Prostate gland (tissue), 2 donors: ENCODE measurements around the gene BRPF1. TPM values are rescaled to one million over a fixed set of nuclear protein-coding genes. Genes with fewer than 3 reads are reported as not detected.

Experiments used
- DNase-seq: peaks from one replicate; pipeline ENCODE4 v3.0.0-alpha.2; 2019; ENCODE audit warnings: low spot score
- H3K27ac ChIP-seq, 2 donors: fragments of 200-600 bp; sonication (generic); 2 replicates each; pipeline ENCODE4 v1.5.1; 2017 to 2019
- H3K27me3 ChIP-seq: fragments of 200-600 bp; sonication (generic); replicated peaks from 2 replicates; pipeline ENCODE4 v1.5.1; 2019; ENCODE audit not compliant: insufficient read depth
- H3K36me3 ChIP-seq, 2 donors: fragments of 200-600 bp; sonication (generic); 1 replicate in 1 of 2; 2 replicates in 1 of 2; pipeline versions ENCODE4 v1.5.1 to v1.8.1; 2017 to 2019
- H3K4me1 ChIP-seq: fragments of 200-600 bp; sonication (generic); replicated peaks from 2 replicates; pipeline ENCODE4 v1.5.1; 2019
- H3K4me3 ChIP-seq, 2 donors: fragments of 200-600 bp; sonication (generic); 2 replicates each; pipeline ENCODE4 v1.5.1; 2017 to 2019
- H3K9me3 ChIP-seq: fragments of 200-600 bp; sonication (generic); 2 replicates; pipeline ENCODE4 v1.5.1; 2017
- POLR2A ChIP-seq: fragments of 450-650 bp; IDR thresholded peaks from one replicate; pipeline ENCODE4 v1.6.1; 2016; ENCODE audit warnings: antibody characterized with exemption, mild to moderate bottlenecking
- POLR2AphosphoS5 ChIP-seq: sonication (generic); formaldehyde crosslinking; IDR thresholded peaks from one replicate; pipeline ENCODE4 v1.6.1; 2017; ENCODE audit warnings: antibody characterized with exemption
- WGBS: methylation state at CpG from one replicate; pipeline ENCODE4 v1.1.5; 2018; 5-methylcytosine and 5-hydroxymethylcytosine counted together
- intact Hi-C: fragments of 100-400 bp; cut with DNase I; formaldehyde crosslinking; loops from one replicate; pipeline ENCODE4 v1.14.2; 2022
- total RNA-seq, 2 donors: library from RNA; depleted of rRNA; stranded (reverse); fragments of >200 nt; gene quantifications; one replicate each; pipeline ENCODE4 v1.1.0, GENCODE V29; 2016
- TF ChIP-seq, protein P1 (sequence below), 4 experiments: fragments of 200-600 bp in 2 of 4; fragments of 450-650 bp in 2 of 4; sonication (generic) in 2 of 4; IDR thresholded peaks; 1 replicate in 3 of 4; 2 replicates in 1 of 4; pipeline ENCODE4 v1.5.1; 2016 to 2019; ENCODE audit warnings: antibody characterized with exemption in 4 of 4, mild to moderate bottlenecking in 2 of 4, moderate library complexity in 2 of 4

BRPF1 gene
- total RNA-seq, 2 donors from 2014 or later: 14.2 to 43.5 TPM

- intact Hi-C loops: no loop called here
- Histone ChIP-seq H3K4me3 (no peak overlapping the region), H3K9me3 (no peaks in the 10 kb centered on the region), H3K36me3 (peaks cover 3 to 5% of the 10 kb centered on the region in 2 donors), H3K4me1 (peaks cover 7% of the 10 kb centered on the region), H3K27me3 (no peaks in the 10 kb centered on the region), H3K27ac (no peak overlapping the region)
- 76% methylated on average over 7 of the region's 7 CpGs for WGBS
- TF ChIP-seq, protein P1, sequence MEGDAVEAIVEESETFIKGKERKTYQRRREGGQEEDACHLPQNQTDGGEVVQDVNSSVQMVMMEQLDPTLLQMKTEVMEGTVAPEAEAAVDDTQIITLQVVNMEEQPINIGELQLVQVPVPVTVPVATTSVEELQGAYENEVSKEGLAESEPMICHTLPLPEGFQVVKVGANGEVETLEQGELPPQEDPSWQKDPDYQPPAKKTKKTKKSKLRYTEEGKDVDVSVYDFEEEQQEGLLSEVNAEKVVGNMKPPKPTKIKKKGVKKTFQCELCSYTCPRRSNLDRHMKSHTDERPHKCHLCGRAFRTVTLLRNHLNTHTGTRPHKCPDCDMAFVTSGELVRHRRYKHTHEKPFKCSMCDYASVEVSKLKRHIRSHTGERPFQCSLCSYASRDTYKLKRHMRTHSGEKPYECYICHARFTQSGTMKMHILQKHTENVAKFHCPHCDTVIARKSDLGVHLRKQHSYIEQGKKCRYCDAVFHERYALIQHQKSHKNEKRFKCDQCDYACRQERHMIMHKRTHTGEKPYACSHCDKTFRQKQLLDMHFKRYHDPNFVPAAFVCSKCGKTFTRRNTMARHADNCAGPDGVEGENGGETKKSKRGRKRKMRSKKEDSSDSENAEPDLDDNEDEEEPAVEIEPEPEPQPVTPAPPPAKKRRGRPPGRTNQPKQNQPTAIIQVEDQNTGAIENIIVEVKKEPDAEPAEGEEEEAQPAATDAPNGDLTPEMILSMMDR (IDR thresholded peaks at IDR 0.05): no peak
- TF ChIP-seq POLR2AphosphoS5 (no peak), POLR2A (no peak)
- DNase-seq: no peak
Observed at GRCh38 chr3:9701006-9701405, 30.5 kb upstream of the BRPF1 start.

DNA sequence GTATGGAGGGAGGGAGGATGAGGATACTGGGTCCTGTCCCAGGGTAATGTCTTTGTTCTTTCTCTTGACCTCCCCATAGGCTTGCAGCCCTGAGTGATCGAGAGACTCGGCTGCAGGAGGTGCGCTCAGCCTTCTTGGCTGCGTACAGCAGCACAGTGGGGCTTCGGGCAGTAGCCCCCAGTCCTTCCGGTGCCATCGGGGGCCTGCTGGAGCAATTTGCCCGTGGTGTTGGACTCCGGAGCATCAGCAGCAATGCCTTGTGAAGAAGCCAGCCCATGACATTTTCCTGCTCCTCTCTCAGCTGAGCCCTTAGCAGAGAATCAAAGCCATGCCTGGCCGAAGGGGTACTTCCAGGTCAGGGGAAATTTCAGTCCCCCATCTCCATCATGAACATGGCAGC is 29.8 kb upstream of the BRPF1 start:
- no peaks in the 10 kb centered on the region for H3K27me3 ChIP-seq

DNA sequence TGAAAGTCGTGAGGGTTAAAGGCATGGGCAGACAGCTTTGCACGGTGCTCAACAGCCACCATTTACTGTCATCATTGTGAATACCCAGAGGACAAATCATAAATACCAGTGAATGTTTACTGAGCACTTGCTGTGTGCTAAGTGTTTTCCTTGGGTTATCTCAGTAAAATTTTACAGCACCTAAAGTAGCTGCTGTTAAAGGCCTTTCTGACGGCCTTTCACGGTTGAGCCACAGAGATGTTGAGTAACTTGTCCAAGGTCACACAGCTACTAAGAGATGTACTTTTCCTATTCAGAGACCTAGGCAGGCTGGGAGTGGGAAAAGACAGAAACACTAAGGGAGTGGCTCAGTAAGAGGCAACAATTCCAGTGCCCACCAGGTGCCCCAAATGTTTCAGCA is 28.3 kb upstream of the BRPF1 start:
- Histone ChIP-seq H3K9me3 (no peaks in the 10 kb centered on the region), H3K4me1 (peaks cover 7% of the 10 kb centered on the region), H3K27ac (no peak overlapping the region), H3K4me3 (no peak overlapping the region), H3K36me3 (no peaks in the 10 kb centered on the region), H3K27me3 (no peaks in the 10 kb centered on the region)
- intact Hi-C loops: no loop called here
- 67% methylated on average over 4 of the region's 4 CpGs for WGBS
- no peak for DNase-seq
- TF ChIP-seq, protein P1 (IDR thresholded peaks at IDR 0.05): no peak
- TF ChIP-seq POLR2AphosphoS5 (no peak), POLR2A (no peak)

More for the DNA sequence above, 29.8 kb upstream of the BRPF1 start:
- 98% methylated on average over 10 of the region's 10 CpGs for WGBS
- DNase-seq: no peak
- intact Hi-C loops: no loop called here
- no peak for TF ChIP-seq POLR2A
- TF ChIP-seq, protein P1 (IDR thresholded peaks at IDR 0.05): no peak
- TF ChIP-seq POLR2AphosphoS5: no peak
- H3K27ac ChIP-seq: no peak overlapping the region
- H3K9me3 ChIP-seq: no peaks in the 10 kb centered on the region
- H3K4me1 ChIP-seq: peaks cover 7% of the 10 kb centered on the region
- H3K36me3 ChIP-seq: peaks cover 3 to 5% of the 10 kb centered on the region in 2 donors
- H3K4me3 ChIP-seq: no peak overlapping the region

GRCh38 chr3:9703736-9704346 is 27.7 kb upstream of the BRPF1 start, which contains the start of gene CPNE9:
CPNE9 (plus strand) TSS chr3:9703833; CDS start chr3:9703997, 164 bp downstream.
- 1% methylated on average over 56 of the region's 56 CpGs for WGBS
- DNase-seq: no peak
- H3K36me3 ChIP-seq: no peaks in the 10 kb centered on the region
- TF ChIP-seq POLR2A: no peak
- no peak for TF ChIP-seq POLR2AphosphoS5
- TF ChIP-seq, protein P1 (IDR thresholded peaks at IDR 0.05): no peak
- H3K9me3 ChIP-seq: no peaks in the 10 kb centered on the region
- intact Hi-C loops: no loop called here
- H3K27me3 ChIP-seq: no peaks in the 10 kb centered on the region
- H3K4me1 ChIP-seq: peaks cover 7% of the 10 kb centered on the region
- no peak within 1 kb of the TSS for H3K27ac ChIP-seq
- peak within 1 kb of the TSS; percentile 9 to 24 for H3K4me3 ChIP-seq
